H1 (cell line): ENCODE results near the gene EPB41L1. TPM values are rescaled to one million over a fixed set of nuclear protein-coding genes. Genes with fewer than 3 reads are reported as not detected.

Source experiments
- BRCA1 ChIP-seq: IDR thresholded peaks from 2 replicates; pipeline ENCODE4 v1.6.1; 2012; ENCODE audit warnings: low read depth, low read length, improper control_type of control experiment
- CHD2 ChIP-seq: IDR thresholded peaks from 2 replicates; pipeline ENCODE4 v1.6.1; 2012; ENCODE audit warnings: low read length, improper control_type of control experiment
- EGR1 ChIP-seq: IDR thresholded peaks from 2 replicates; pipeline ENCODE4 v1.6.1; 2011; ENCODE audit warnings: low read depth, low read length, borderline replicate concordance
- HDAC2 ChIP-seq, 2 experiments: fragments of 300-600 bp in 1 of 2; sonication (generic) in 1 of 2; IDR thresholded peaks; 2 replicates each; pipeline ENCODE4 v1.6.1; 2011 to 2012; ENCODE audit warnings: low read depth in 2 of 2, low read length in 2 of 2, mild to moderate bottlenecking in 2 of 2, moderate library complexity in 2 of 2, borderline replicate concordance in 1 of 2, inconsistent platforms in 1 of 2
- KDM4A ChIP-seq: IDR thresholded peaks from one replicate; pipeline ENCODE4 v1.7.1; 2012; ENCODE audit warnings: low read depth, mild to moderate bottlenecking, moderate library complexity, low read length, inconsistent platforms; ENCODE audit not compliant: severe bottlenecking
- RNF2 ChIP-seq: fragments of 200-900, 300-1000 bp; sonication (generic); IDR thresholded peaks from 2 replicates; pipeline ENCODE4 v1.7.1; 2016; ENCODE audit warnings: borderline replicate concordance, low read depth, mild to moderate bottlenecking, antibody characterized with exemption, low read length; ENCODE audit not compliant: poor library complexity, severe bottlenecking; ENCODE audit errors: missing control alignments
- SIN3A ChIP-seq, 2 experiments: IDR thresholded peaks in 1 of 2; conservative IDR thresholded peaks in 1 of 2; 2 replicates each; pipeline ENCODE4 v1.6.1; 2011 to 2012; ENCODE audit warnings: low read length in 2 of 2, improper control_type of control experiment in 1 of 2, low read depth in 1 of 2, mild to moderate bottlenecking in 1 of 2
- SUZ12 ChIP-seq: fragments of 200-600 bp; sonication (generic); IDR thresholded peaks from 2 replicates; pipeline ENCODE4 v1.6.1; 2012; ENCODE audit warnings: mild to moderate bottlenecking, inconsistent platforms, low read length, moderate library complexity, mixed read lengths
- TAF7 ChIP-seq: optimal IDR thresholded peaks from 2 replicates; pipeline ENCODE3; 2011; ENCODE audit warnings: low read depth, mild to moderate bottlenecking, inconsistent platforms, low read length, moderate library complexity, borderline replicate concordance
- TEAD4 ChIP-seq: IDR thresholded peaks from 2 replicates; pipeline ENCODE4 v1.6.1; 2012; ENCODE audit warnings: low read depth, low read length, inconsistent platforms, mixed read lengths
- YY1 ChIP-seq: IDR thresholded peaks from 2 replicates; pipeline ENCODE4 v1.6.1; 2011; ENCODE audit warnings: low read depth, mild to moderate bottlenecking, low read length
- polyA plus RNA-seq, 7 experiments: library from polyadenylated mRNA; depleted of rRNA in 3 of 7; stranded (reverse) in 5 of 7; unstranded in 2 of 7; fragments of >200 nt in 5 of 7; fragments of 200-250 nt in 2 of 7; gene quantifications; 1 replicate in 5 of 7; 2 replicates in 1 of 7; 4 replicates in 1 of 7; pipeline versions ENCODE4 v1.2.1 to v1.2.3, GENCODE V29; 2011 to 2013; ENCODE audit warnings: missing spikeins in 2 of 7, mixed read lengths in 2 of 7
- total RNA-seq: library from RNA; stranded (reverse); fragmentation: NEBNext Ultra II Directional; extraction: Animal tissue kit (Norgen Biotek cat#: 25700); gene quantifications from 2 replicates; pipeline ENCODE4 v1.2.1, GENCODE V29; 2021
- TF ChIP-seq, protein P1 (sequence below): IDR thresholded peaks from 2 replicates; pipeline ENCODE4 v1.6.1; 2012; ENCODE audit warnings: low read length, inconsistent platforms
- TF ChIP-seq, protein P2 (sequence below): IDR thresholded peaks from 2 replicates; pipeline ENCODE4 v1.6.1; 2012; ENCODE audit warnings: inconsistent platforms
- TF ChIP-seq, protein P3 (sequence below), 3 experiments: IDR thresholded peaks; 1 replicate in 2 of 3; 2 replicates in 1 of 3; pipeline versions ENCODE4 v1.5.1 to v1.6.1; 2011; ENCODE audit warnings: low read length in 3 of 3, mild to moderate bottlenecking in 3 of 3, inconsistent platforms in 2 of 3, low read depth in 1 of 3, moderate library complexity in 1 of 3; ENCODE audit not compliant: insufficient read depth in 1 of 3; ENCODE audit errors: control extremely low read depth in 1 of 3

The EPB41L1 gene
- total and polyA plus RNA-seq, 2 of the 8 experiments (the other 6 are each of a cell fraction or from before 2014, with no cell fraction given): 14.8 to 36.0 TPM

DNA sequence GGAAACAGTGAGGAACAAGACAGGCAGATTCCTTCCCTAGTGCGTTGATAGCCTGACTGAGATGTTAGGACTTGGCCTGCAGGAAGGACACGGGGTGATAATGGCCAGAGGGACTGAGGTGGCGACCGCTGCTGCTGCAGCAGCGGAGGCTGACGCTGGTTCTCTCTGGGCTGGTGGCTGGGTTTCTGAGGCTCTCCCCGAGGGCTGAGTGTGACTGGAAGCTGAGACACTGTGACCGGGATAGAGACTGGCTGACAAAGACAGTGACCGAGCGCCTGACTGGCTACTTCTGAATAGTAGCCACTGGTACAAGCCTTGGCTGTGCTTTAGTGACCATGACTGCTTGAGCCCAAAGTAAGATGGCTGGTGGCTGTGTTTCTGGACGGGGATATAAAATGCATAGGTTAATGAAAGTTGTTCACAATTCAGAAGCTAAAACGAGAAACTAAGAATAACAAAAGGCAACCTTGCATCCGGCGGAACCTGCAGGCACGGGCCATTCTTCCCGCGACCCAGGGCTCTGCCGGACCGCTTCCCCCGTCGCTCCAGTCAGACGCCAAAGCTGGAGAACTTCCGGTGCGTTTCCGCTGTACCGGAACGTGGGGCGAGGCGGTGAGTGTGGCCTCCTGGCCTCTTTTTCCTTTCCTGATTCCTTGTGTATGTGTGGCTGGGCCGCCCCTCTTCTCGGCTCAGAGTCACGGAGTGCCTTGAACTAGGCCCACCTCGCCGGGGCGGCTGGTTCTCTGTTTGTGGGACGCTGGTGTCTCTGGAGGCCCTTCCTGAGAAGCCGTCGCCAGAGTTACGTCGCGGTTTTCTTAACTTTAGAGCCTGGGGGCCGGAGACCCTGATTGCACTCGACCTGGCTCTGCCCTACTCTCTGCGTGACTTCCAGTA lies 81.6 kb downstream of the EPB41L1 start, which contains the start of gene AAR2 (continued):
- TF ChIP-seq, protein P1, sequence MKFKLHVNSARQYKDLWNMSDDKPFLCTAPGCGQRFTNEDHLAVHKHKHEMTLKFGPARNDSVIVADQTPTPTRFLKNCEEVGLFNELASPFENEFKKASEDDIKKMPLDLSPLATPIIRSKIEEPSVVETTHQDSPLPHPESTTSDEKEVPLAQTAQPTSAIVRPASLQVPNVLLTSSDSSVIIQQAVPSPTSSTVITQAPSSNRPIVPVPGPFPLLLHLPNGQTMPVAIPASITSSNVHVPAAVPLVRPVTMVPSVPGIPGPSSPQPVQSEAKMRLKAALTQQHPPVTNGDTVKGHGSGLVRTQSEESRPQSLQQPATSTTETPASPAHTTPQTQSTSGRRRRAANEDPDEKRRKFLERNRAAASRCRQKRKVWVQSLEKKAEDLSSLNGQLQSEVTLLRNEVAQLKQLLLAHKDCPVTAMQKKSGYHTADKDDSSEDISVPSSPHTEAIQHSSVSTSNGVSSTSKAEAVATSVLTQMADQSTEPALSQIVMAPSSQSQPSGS: peak; percentile 88; the same call in 1 of the 2 replicates
- 0 out of 2 replicates have a peak, but pooled peaks have one; percentile 42 for TF ChIP-seq YY1
- no peak for TF ChIP-seq RNF2
- TF ChIP-seq SUZ12: no peak
- 0 out of 4 replicates have a peak, but pooled peaks of 1 of the 2 experiments have one; percentile 50 for TF ChIP-seq HDAC2 (IDR thresholded peaks at IDR 0.05; ENCODE audit: borderline replicate concordance in 1 of 2, low read depth in 2 of 2, low read length in 2 of 2)
- no peak for TF ChIP-seq EGR1
- no peak for TF ChIP-seq BRCA1
- TF ChIP-seq KDM4A: peak; percentile 55
- 0 out of 2 replicates have a peak, but pooled peaks have one; percentile 57 for TF ChIP-seq CHD2
- TF ChIP-seq, protein P2, sequence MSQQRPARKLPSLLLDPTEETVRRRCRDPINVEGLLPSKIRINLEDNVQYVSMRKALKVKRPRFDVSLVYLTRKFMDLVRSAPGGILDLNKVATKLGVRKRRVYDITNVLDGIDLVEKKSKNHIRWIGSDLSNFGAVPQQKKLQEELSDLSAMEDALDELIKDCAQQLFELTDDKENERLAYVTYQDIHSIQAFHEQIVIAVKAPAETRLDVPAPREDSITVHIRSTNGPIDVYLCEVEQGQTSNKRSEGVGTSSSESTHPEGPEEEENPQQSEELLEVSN: no peak
- 0 out of 2 replicates have a peak, but pooled peaks have one; percentile 43 for TF ChIP-seq TEAD4
- TF ChIP-seq SIN3A (conservative IDR thresholded peaks at IDR 0.05 in 1 of 2, IDR thresholded peaks at IDR 0.05 in 1 of 2; ENCODE audit: low read depth in 1 of 2, low read length in 2 of 2): peak; percentile 37 to 83; a peak in 3 of 4 replicates
- TF ChIP-seq, protein P3, sequence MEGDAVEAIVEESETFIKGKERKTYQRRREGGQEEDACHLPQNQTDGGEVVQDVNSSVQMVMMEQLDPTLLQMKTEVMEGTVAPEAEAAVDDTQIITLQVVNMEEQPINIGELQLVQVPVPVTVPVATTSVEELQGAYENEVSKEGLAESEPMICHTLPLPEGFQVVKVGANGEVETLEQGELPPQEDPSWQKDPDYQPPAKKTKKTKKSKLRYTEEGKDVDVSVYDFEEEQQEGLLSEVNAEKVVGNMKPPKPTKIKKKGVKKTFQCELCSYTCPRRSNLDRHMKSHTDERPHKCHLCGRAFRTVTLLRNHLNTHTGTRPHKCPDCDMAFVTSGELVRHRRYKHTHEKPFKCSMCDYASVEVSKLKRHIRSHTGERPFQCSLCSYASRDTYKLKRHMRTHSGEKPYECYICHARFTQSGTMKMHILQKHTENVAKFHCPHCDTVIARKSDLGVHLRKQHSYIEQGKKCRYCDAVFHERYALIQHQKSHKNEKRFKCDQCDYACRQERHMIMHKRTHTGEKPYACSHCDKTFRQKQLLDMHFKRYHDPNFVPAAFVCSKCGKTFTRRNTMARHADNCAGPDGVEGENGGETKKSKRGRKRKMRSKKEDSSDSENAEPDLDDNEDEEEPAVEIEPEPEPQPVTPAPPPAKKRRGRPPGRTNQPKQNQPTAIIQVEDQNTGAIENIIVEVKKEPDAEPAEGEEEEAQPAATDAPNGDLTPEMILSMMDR (IDR thresholded peaks at IDR 0.05; ENCODE audit: control extremely low read depth in 1 of 3, insufficient read depth in 1 of 3, low read depth in 1 of 3, low read length in 3 of 3): no peak
- peak; percentile 71 for TF ChIP-seq TAF7
